ENCODE data around the gene LARGE1.

LARGE1 gene

GRCh38 chr22:33657670-33658069 lies 262.6 kb downstream of the LARGE1 start:
- no peak for DNase-seq (ENCODE audit: low spot score)

- no peak for DNase-seq (ENCODE audit: low spot score)
These were observed 263.3 kb downstream of the LARGE1 start for GRCh38 chr22:33656808-33657628.

GRCh38 chr22:33654173-33654895 lies 265.9 kb downstream of the LARGE1 start:
- DNase-seq (ENCODE audit: low spot score) = no peak

- DNase-seq (ENCODE audit: low spot score) = no peak
These were observed 266.7 kb downstream of the LARGE1 start for GRCh38 chr22:33653532-33654063.

- no peak for DNase-seq (ENCODE audit: low spot score)
These were observed 267.7 kb downstream of the LARGE1 start for GRCh38 chr22:33652615-33653014.

- DNase-seq (ENCODE audit: low spot score) = no peak
These were observed 270.0 kb downstream of the LARGE1 start for GRCh38 chr22:33650244-33650643.

GRCh38 chr22:33648478-33648877 lies 271.8 kb downstream of the LARGE1 start:
- no peak for DNase-seq (ENCODE audit: low spot score)

- DNase-seq (ENCODE audit: low spot score) = no peak
These were observed 279.4 kb downstream of the LARGE1 start for GRCh38 chr22:33640900-33641299.

- DNase-seq (ENCODE audit: low spot score) = no peak
These were observed 280.6 kb downstream of the LARGE1 start for GRCh38 chr22:33639588-33640254.

GRCh38 chr22:33635766-33636165 lies 284.5 kb downstream of the LARGE1 start:
- DNase-seq (ENCODE audit: low spot score) = no peak

GRCh38 chr22:33631777-33632176 lies 288.5 kb downstream of the LARGE1 start:
- DNase-seq (ENCODE audit: low spot score) = no peak

GRCh38 chr22:33625959-33626358 lies 294.3 kb downstream of the LARGE1 start:
- no peak for DNase-seq (ENCODE audit: low spot score)

- no peak for DNase-seq (ENCODE audit: low spot score)
These were observed 300.2 kb downstream of the LARGE1 start for GRCh38 chr22:33620085-33620484.

GRCh38 chr22:33606504-33606903 lies 313.8 kb downstream of the LARGE1 start:
- DNase-seq (ENCODE audit: low spot score) = no peak

GRCh38 chr22:33605666-33606065 lies 314.6 kb downstream of the LARGE1 start:
- DNase-seq (ENCODE audit: low spot score) = peak; percentile 56

- no peak for DNase-seq (ENCODE audit: low spot score)
These were observed 315.1 kb downstream of the LARGE1 start for GRCh38 chr22:33605221-33605620.

- DNase-seq (ENCODE audit: low spot score) = no peak
These were observed 319.2 kb downstream of the LARGE1 start for GRCh38 chr22:33601062-33601461.

- no peak for DNase-seq (ENCODE audit: low spot score)
These were observed 319.7 kb downstream of the LARGE1 start for GRCh38 chr22:33600595-33600994.

GRCh38 chr22:33600113-33600512 lies 320.2 kb downstream of the LARGE1 start:
- no peak for DNase-seq (ENCODE audit: low spot score)

- DNase-seq (ENCODE audit: low spot score) = no peak
These were observed 320.7 kb downstream of the LARGE1 start for GRCh38 chr22:33599596-33599995.

GRCh38 chr22:33598821-33599220 lies 321.5 kb downstream of the LARGE1 start:
- no peak for DNase-seq (ENCODE audit: low spot score)

GRCh38 chr22:33597274-33597985 lies 322.8 kb downstream of the LARGE1 start:
- DNase-seq (ENCODE audit: low spot score) = no peak
